PFSK-1 (cell line): Measurements from ENCODE around the gene FBXO24.
A peak's percentile ranks its signal among the peaks of the same experiment; 100 is the strongest.

Source experiments
- FOXP2 ChIP-seq: optimal IDR thresholded peaks from 2 replicates; pipeline ENCODE3; 2011; ENCODE audit warnings: borderline replicate concordance, control low read depth, inconsistent platforms; ENCODE audit not compliant: insufficient read depth; ENCODE audit errors: extremely low read length, extremely low read depth
- POLR2AphosphoS5 ChIP-seq: IDR thresholded peaks from 2 replicates; pipeline ENCODE4 v1.6.1; 2012; ENCODE audit warnings: low read depth, mild to moderate bottlenecking, control low read depth, low read length, moderate library complexity
- REST ChIP-seq, 2 experiments: IDR thresholded peaks; 2 replicates each; pipeline versions ENCODE4 v1.6.1 to v1.8.0; 2011 to 2012; ENCODE audit warnings: low read depth in 2 of 2, low read length in 2 of 2, control low read depth in 1 of 2, inconsistent platforms in 1 of 2, mild to moderate bottlenecking in 1 of 2, moderate library complexity in 1 of 2; ENCODE audit not compliant: insufficient read depth in 1 of 2
- SIN3A ChIP-seq: IDR thresholded peaks from 2 replicates; pipeline ENCODE4 v1.6.1; 2012; ENCODE audit warnings: mild to moderate bottlenecking, low read length, moderate library complexity, borderline replicate concordance; ENCODE audit not compliant: insufficient read depth
- TAF1 ChIP-seq: IDR thresholded peaks from 2 replicates; pipeline ENCODE4 v1.6.1; 2012; ENCODE audit warnings: low read length, control low read depth, borderline replicate concordance; ENCODE audit not compliant: insufficient read depth

The FBXO24 gene

GRCh38 chr7:100561491-100562194, 24.5 kb upstream of the FBXO24 start:
- TF ChIP-seq FOXP2 (no peak), TAF1 (no peak), REST (IDR thresholded peaks at IDR 0.05; ENCODE audit: insufficient read depth in 1 of 2, low read depth in 2 of 2, low read length in 2 of 2) (no peak), SIN3A (no peak), POLR2AphosphoS5 (no peak)

GRCh38 chr7:100562195-100563099, 23.7 kb upstream of the FBXO24 start:
- no peak for TF ChIP-seq FOXP2
- no peak for TF ChIP-seq REST (IDR thresholded peaks at IDR 0.05; ENCODE audit: insufficient read depth in 1 of 2, low read depth in 2 of 2, low read length in 2 of 2)
- TF ChIP-seq TAF1, result no peak
- TF ChIP-seq SIN3A, result no peak
- no peak for TF ChIP-seq POLR2AphosphoS5

DNA sequence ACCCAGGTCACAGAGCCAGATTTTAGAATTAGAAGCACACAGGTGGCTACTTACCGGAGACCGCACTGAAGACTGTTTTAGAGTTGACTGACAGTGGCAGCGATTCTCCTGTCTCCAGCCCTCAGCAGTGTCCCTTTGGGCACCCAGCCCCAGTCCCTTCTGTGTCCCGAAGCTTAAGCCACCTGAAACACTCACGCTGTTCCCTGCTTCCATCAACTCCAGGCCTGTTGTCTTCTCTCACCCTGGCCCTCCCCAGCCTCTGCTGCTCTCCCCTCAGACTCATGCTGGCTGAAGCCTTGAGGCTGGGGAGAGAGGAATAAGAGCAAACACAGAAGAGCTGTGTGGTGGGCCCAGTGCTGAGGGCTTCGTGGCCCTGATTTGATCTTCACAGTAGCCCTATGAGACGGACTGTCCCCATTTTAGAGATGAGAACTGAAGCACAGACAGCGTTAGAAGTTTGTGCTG, 23.0 kb upstream of the FBXO24 start:
- TF ChIP-seq FOXP2 (no peak), TAF1 (no peak), REST (IDR thresholded peaks at IDR 0.05; ENCODE audit: insufficient read depth in 1 of 2, low read depth in 2 of 2, low read length in 2 of 2) (no peak), POLR2AphosphoS5 (no peak), SIN3A (no peak)

DNA sequence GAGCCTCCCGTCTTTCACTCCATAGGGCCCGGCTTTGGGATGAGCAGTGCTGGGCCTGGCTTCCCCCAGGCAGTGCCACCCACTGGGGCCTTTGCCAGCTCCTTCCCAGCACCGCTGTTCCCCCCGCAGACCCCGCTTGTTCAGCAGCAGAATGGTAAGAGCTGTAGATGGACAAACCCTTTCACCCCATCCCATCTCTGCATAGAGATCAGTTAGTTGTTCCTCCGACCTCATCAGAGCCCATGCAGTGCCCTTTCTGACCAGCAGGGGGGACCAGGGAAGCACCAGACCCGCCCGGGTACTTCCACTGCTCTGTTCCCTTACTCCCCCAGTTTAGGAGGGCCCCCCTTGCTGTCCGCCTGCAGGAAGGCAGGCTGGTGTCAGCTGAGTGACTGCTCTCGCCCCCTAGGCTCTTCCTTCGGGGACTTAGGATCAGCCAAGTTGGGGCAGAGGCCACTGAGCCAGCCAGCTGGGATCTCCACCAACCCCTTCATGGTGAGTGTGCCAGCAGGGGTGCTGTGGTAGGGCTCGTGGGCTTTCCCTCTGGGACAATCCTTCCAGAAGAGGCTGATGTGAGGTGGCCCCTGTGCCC, 22.2 kb upstream of the FBXO24 start:
- TF ChIP-seq REST (IDR thresholded peaks at IDR 0.05; ENCODE audit: insufficient read depth in 1 of 2, low read depth in 2 of 2, low read length in 2 of 2), result no peak
- 0 out of 2 replicates have a peak, but pooled peaks have one; percentile 29 for TF ChIP-seq POLR2AphosphoS5
